HCT116 (cell line): ENCODE data around the gene ARHGAP42. TPM values are rescaled to one million over a fixed set of nuclear protein-coding genes. Genes with fewer than 3 reads are reported as not detected.

ENCODE experiments used
- ATAC-seq: fragments of 200-7000 bp; cut with Tn5 transposase; 2 replicates; pipeline ENCODE4 v1.9.1; 2020; ENCODE audit warnings: mild to moderate bottlenecking, moderate library complexity
- BruUV-seq: library from RNA; stranded (reverse); fragments of 400-500 nt; replicated peaks from 2 replicates; lab custom pipeline; 2021; lab: Mats Ljungman, UMichigan
- CTCF ChIA-PET: fragments of 300-600 bp; sonication (Branson Sonifier 250); formaldehyde crosslinking; loops from one replicate; lab custom pipeline; 2021; ENCODE audit warnings: antibody characterized with exemption; lab: Charles Lee
- POLR2A ChIA-PET: fragments of 300-600, 350-600 bp; sonication (Branson Sonifier 250); formaldehyde crosslinking; loops from one replicate; lab custom pipeline; 2021; ENCODE audit warnings: antibody characterized with exemption; lab: Charles Lee
- RAD21 ChIA-PET, 2 experiments: fragments of 300-600 bp; sonication (Branson Sonifier 250); formaldehyde crosslinking; loops; one replicate each; lab custom pipeline; 2023; ENCODE audit warnings: low total read pairs in 2 of 2; ENCODE audit not compliant: uncharacterized antibody in 2 of 2, unreplicated experiment in 2 of 2, low non-redundant PET in 1 of 2; lab: Charles Lee
- DNase-seq: peaks from one replicate; pipeline ENCODE4 v3.0.0-alpha.2; 2010; ENCODE audit warnings: low read depth, low spot score
- H2AFZ ChIP-seq: fragments of 200-600 bp; shearing (Covaris generic), sonication (generic); 2 replicates; pipeline ENCODE4 v1.6.1; 2017; ENCODE audit warnings: low read depth, mixed run types, mixed read lengths, antibody characterized with exemption, low read length; ENCODE audit not compliant: poor library complexity, severe bottlenecking
- H3K27ac ChIP-seq: 2 replicates; pipeline ENCODE4 v1.5.1; 2012; ENCODE audit warnings: low read depth, low read length
- H3K27me3 ChIP-seq: fragments of 200-600 bp; sonication (generic); 2 replicates; pipeline ENCODE4 v1.6.1; 2016; ENCODE audit warnings: mixed run types, low read length, mixed read lengths; ENCODE audit not compliant: insufficient read depth
- H3K36me3 ChIP-seq, 2 experiments: fragments of 200-500 bp in 1 of 2; fragments of 200-600 bp in 1 of 2; sonication (Bioruptor generic) in 1 of 2; sonication (generic) in 1 of 2; 2 replicates each; pipeline versions ENCODE4 v1.5.1 to v1.6.1; 2014 to 2016; ENCODE audit warnings: low read length in 2 of 2, inconsistent platforms in 1 of 2, mixed read lengths in 1 of 2, mixed run types in 1 of 2; ENCODE audit not compliant: insufficient read depth in 2 of 2, control insufficient read depth in 1 of 2
- H3K4me1 ChIP-seq, 2 experiments: fragments of 200-600 bp in 1 of 2; sonication (generic) in 1 of 2; 2 replicates each; pipeline versions ENCODE4 v1.5.1 to v1.6.1; 2012 to 2017; ENCODE audit warnings: low read length in 2 of 2, inconsistent platforms in 1 of 2, mild to moderate bottlenecking in 1 of 2, mixed read lengths in 1 of 2, mixed run types in 1 of 2, moderate library complexity in 1 of 2; ENCODE audit not compliant: insufficient read depth in 2 of 2, control insufficient read depth in 1 of 2
- H3K4me2 ChIP-seq: fragments of 200-600 bp; sonication (generic); 2 replicates; pipeline ENCODE4 v1.6.1; 2017; ENCODE audit warnings: mixed run types, low read length, mixed read lengths
- H3K4me3 ChIP-seq, 2 experiments: fragments of 200-600 bp in 1 of 2; sonication (generic) in 1 of 2; replicated peaks in 1 of 2; 2 replicates each; pipeline ENCODE4 v1.5.1; 2011 to 2016; ENCODE audit warnings: low read length in 2 of 2, control low read depth in 1 of 2, low read depth in 1 of 2, mild to moderate bottlenecking in 1 of 2, mixed read lengths in 1 of 2, mixed run types in 1 of 2
- H3K79me2 ChIP-seq: fragments of 200-600 bp; sonication (generic); 2 replicates; pipeline ENCODE4 v1.6.1; 2017; ENCODE audit warnings: mild to moderate bottlenecking, mixed run types, low read length, moderate library complexity, mixed read lengths; ENCODE audit not compliant: insufficient read depth
- H3K9ac ChIP-seq: fragments of 200-600 bp; sonication (generic); 2 replicates; pipeline ENCODE4 v1.6.1; 2016; ENCODE audit warnings: low read length, mixed read lengths
- H3K9me2 ChIP-seq: fragments of 200-600 bp; sonication (generic), shearing (Covaris generic); 2 replicates; pipeline ENCODE4 v1.6.1; 2017; ENCODE audit warnings: mixed run types, mild to moderate bottlenecking, moderate library complexity; ENCODE audit not compliant: insufficient read depth
- H3K9me3 ChIP-seq, 2 experiments: fragments of 200-500 bp in 1 of 2; fragments of 200-600 bp in 1 of 2; sonication (Bioruptor generic) in 1 of 2; sonication (generic) in 1 of 2; 2 replicates each; pipeline ENCODE4 v1.6.1; 2014 to 2017; ENCODE audit warnings: low read length in 2 of 2, mixed read lengths in 2 of 2, inconsistent platforms in 1 of 2, low read depth in 1 of 2, mild to moderate bottlenecking in 1 of 2, mixed run types in 1 of 2, moderate library complexity in 1 of 2; ENCODE audit not compliant: control insufficient read depth in 1 of 2, insufficient read depth in 1 of 2
- H4K20me1 ChIP-seq: fragments of 200-600 bp; sonication (generic), shearing (Covaris generic); 2 replicates; pipeline ENCODE4 v1.6.1; 2017; ENCODE audit warnings: mixed run types, mild to moderate bottlenecking, moderate library complexity; ENCODE audit not compliant: insufficient read depth
- CEBPB ChIP-seq: IDR thresholded peaks from 2 replicates; pipeline ENCODE4 v1.6.1; 2012; ENCODE audit warnings: low read depth
- EZH2 ChIP-seq: fragments of 200-600 bp; sonication (generic); IDR thresholded peaks from 2 replicates; pipeline ENCODE4 v1.6.1; 2017; ENCODE audit warnings: antibody characterized with exemption, mixed run types
- FOSL1 ChIP-seq: IDR thresholded peaks from 2 replicates; pipeline ENCODE4 v1.6.1; 2012; ENCODE audit warnings: low read depth
- POLR2A ChIP-seq: IDR thresholded peaks from 2 replicates; pipeline ENCODE4 v1.7.0; 2011; ENCODE audit warnings: borderline replicate concordance; ENCODE audit not compliant: insufficient read depth, insufficient read length; ENCODE audit errors: extremely low read depth
- YY1 ChIP-seq: IDR thresholded peaks from 2 replicates; pipeline ENCODE4 v1.6.1; 2011; ENCODE audit warnings: low read length, low read depth, moderate library complexity, mild to moderate bottlenecking; ENCODE audit not compliant: insufficient replicate concordance; ENCODE audit errors: extremely low read depth
- ZFX ChIP-seq: fragments of 450-650 bp; IDR thresholded peaks from 2 replicates; pipeline ENCODE4 v1.6.1; 2017
- ZNF274 ChIP-seq: fragments of 200-500 bp; sonication (Bioruptor generic); IDR thresholded peaks from 2 replicates; pipeline ENCODE4 v1.6.1; 2014; ENCODE audit warnings: mild to moderate bottlenecking, low read depth, low read length, inconsistent platforms
- intact Hi-C: fragments of 100-400 bp; cut with micrococcal nuclease; formaldehyde crosslinking; loops from 2 replicates; pipeline ENCODE4 v1.10.0; 2022
- total RNA-seq: library from RNA; stranded (reverse); gene quantifications from one replicate; pipeline ENCODE4 v1.2.1, GENCODE V29; 2021; ENCODE audit not compliant: unreplicated experiment
- TF ChIP-seq, protein P1 (sequence below): IDR thresholded peaks from 2 replicates; pipeline ENCODE4 v1.6.1; 2012; ENCODE audit warnings: low read depth

The ARHGAP42 gene
- total RNA-seq, 1 experiment from 2014 or later, result 12.3 TPM

DNA sequence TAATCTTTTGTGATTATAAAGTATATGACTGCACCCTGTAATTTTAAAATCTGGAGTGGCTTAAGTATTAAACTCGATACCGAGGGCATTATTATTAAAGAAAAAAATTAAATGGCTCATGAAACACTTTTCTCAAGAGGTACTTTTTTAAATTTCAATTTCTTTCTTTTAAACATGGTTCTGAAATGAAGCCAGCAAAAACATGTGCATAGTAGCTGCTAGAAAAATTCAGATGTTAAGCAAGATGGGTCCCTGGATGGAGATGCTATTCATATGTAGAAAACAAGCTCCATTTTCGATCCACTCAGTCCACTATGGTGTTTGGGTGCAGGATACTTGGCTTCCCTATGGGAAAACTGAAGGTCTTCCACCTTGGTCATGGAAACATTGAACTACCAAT, 253.0 kb downstream of the ARHGAP42 start:
- Histone ChIP-seq H3K9ac (no peak overlapping the region), H3K4me3 (no peak overlapping the region), H3K4me2 (no peak overlapping the region), H2AFZ (no peak overlapping the region), H3K9me2 (no peaks in the 10 kb centered on the region), H3K9me3 (no peaks in the 10 kb centered on the region), H3K36me3 (no peaks in the 10 kb centered on the region), H3K4me1 (no peaks in the 10 kb centered on the region), H3K79me2 (no peaks in the 10 kb centered on the region), H3K27ac (no peak overlapping the region), H4K20me1 (no peaks in the 10 kb centered on the region), H3K27me3 (no peaks in the 10 kb centered on the region)
- ChIA-PET POLR2A (no interaction called here), RAD21 (no interaction called here), CTCF (interaction anchor here (1.2 kb wide), 1 partner anchor 364 kb away, joined by 3 read pairs; no protein-coding TSS in a partner anchor)
- TF ChIP-seq EZH2, result no peak
- ATAC-seq (no peak), DNase-seq (no peak)
- intact Hi-C loops, result no loop called here
- no TSS peak for BruUV-seq

DNA sequence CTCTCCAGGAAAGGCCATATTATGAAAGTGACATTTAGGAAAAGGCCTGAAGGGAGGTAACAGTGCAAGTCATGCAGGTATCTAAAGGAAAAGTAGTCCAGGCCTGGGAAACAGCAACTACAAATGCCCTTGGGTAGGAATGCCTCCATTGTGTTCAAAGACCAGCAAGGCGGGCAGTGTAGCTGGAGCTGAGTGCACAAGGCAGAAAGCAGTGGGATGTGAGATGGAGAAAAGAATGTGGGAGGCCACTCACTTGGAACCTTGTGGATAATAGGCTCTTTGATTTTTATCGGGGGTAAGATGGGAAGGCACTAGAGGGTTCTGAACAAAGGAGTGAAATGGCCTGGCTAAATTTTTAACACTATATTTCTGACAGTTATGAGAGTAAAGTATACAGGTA, 253.9 kb downstream of the ARHGAP42 start:
- Histone ChIP-seq H3K27me3 (no peaks in the 10 kb centered on the region), H3K4me3 (no peak overlapping the region), H3K9ac (no peak overlapping the region), H3K9me3 (no peaks in the 10 kb centered on the region), H2AFZ (no peak overlapping the region), H3K27ac (no peak overlapping the region), H3K36me3 (no peaks in the 10 kb centered on the region), H3K79me2 (no peaks in the 10 kb centered on the region), H3K4me1 (no peaks in the 10 kb centered on the region), H3K4me2 (no peak overlapping the region), H3K9me2 (no peaks in the 10 kb centered on the region), H4K20me1 (no peaks in the 10 kb centered on the region)
- POLR2A ChIA-PET, result no interaction called here
- DNase-seq, result no peak
- RAD21 ChIA-PET, result no interaction called here
- no peak for ATAC-seq
- CTCF ChIA-PET, result no interaction called here
- intact Hi-C loops, result no loop called here
- no TSS peak for BruUV-seq
- TF ChIP-seq CEBPB, result no peak
- no peak for TF ChIP-seq ZNF274
- TF ChIP-seq FOSL1, result no peak
- TF ChIP-seq, protein P1, sequence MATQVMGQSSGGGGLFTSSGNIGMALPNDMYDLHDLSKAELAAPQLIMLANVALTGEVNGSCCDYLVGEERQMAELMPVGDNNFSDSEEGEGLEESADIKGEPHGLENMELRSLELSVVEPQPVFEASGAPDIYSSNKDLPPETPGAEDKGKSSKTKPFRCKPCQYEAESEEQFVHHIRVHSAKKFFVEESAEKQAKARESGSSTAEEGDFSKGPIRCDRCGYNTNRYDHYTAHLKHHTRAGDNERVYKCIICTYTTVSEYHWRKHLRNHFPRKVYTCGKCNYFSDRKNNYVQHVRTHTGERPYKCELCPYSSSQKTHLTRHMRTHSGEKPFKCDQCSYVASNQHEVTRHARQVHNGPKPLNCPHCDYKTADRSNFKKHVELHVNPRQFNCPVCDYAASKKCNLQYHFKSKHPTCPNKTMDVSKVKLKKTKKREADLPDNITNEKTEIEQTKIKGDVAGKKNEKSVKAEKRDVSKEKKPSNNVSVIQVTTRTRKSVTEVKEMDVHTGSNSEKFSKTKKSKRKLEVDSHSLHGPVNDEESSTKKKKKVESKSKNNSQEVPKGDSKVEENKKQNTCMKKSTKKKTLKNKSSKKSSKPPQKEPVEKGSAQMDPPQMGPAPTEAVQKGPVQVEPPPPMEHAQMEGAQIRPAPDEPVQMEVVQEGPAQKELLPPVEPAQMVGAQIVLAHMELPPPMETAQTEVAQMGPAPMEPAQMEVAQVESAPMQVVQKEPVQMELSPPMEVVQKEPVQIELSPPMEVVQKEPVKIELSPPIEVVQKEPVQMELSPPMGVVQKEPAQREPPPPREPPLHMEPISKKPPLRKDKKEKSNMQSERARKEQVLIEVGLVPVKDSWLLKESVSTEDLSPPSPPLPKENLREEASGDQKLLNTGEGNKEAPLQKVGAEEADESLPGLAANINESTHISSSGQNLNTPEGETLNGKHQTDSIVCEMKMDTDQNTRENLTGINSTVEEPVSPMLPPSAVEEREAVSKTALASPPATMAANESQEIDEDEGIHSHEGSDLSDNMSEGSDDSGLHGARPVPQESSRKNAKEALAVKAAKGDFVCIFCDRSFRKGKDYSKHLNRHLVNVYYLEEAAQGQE, result no peak
- TF ChIP-seq YY1, result no peak
- TF ChIP-seq ZFX, result no peak
- TF ChIP-seq POLR2A, result no peak
- TF ChIP-seq EZH2, result no peak
